GM12801 (cell line): ENCODE data around the gene SRPK2.

Source experiments
- CTCF ChIP-seq: IDR thresholded peaks from one replicate; pipeline ENCODE4 v1.5.1; 2011; ENCODE audit warnings: control low read depth; ENCODE audit not compliant: insufficient read length; ENCODE audit errors: extremely low read depth

Gene SRPK2

GRCh38 chr7:105157278-105157677 lies 231.4 kb downstream of the SRPK2 start:
- no peak for TF ChIP-seq CTCF

GRCh38 chr7:105156731-105157130 lies 232.0 kb downstream of the SRPK2 start:
- TF ChIP-seq CTCF: no peak

- no peak for TF ChIP-seq CTCF
These were observed 234.6 kb downstream of the SRPK2 start for GRCh38 chr7:105154084-105154483.

- TF ChIP-seq CTCF: no peak
These were observed 235.2 kb downstream of the SRPK2 start for GRCh38 chr7:105153531-105153930.

GRCh38 chr7:105151152-105151551 lies 237.6 kb downstream of the SRPK2 start:
- no peak for TF ChIP-seq CTCF

GRCh38 chr7:105149827-105150226 lies 238.9 kb downstream of the SRPK2 start:
- no peak for TF ChIP-seq CTCF

- TF ChIP-seq CTCF: no peak
These were observed 247.7 kb downstream of the SRPK2 start for GRCh38 chr7:105141068-105141467.

GRCh38 chr7:105139381-105139780 lies 249.3 kb downstream of the SRPK2 start:
- no peak for TF ChIP-seq CTCF
